Fibroblast of pulmonary artery (primary cell): ENCODE data around the gene FAM170B.

Source experiments
- DNase-seq: peaks from one replicate; pipeline ENCODE4 v3.0.0-alpha.2; 2010; ENCODE audit warnings: low read depth
- H3K4me3 ChIP-seq: replicated peaks from 2 replicates; pipeline ENCODE4 v1.5.1; 2011; ENCODE audit warnings: low read depth, mild to moderate bottlenecking, control low read depth, low read length, moderate library complexity
- TF ChIP-seq, protein P1 (sequence below): IDR thresholded peaks from 2 replicates; pipeline ENCODE4 v1.5.1; 2011; ENCODE audit warnings: mild to moderate bottlenecking, control low read depth, low read length, inconsistent platforms; ENCODE audit errors: missing control alignments

Gene FAM170B

DNA sequence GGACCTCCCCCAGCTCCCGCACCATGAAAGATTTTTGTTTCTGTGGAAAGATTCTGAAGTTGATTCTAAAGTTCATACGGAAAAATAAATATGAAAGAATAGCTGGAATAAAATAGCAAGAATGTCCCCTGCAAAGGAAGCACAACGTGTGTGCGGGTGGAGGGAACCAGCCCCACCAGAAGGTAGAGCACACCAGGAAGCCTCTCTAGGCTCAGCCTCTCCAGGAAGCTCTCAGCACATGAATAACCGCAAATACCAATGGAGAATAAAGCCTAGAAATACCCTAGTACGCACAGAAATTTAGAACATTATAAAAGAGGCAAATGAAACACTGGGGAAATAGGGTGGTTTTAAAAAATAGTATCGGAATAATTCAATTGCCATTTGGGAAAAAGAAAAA lies 24.6 kb upstream of the FAM170B start:
- TF ChIP-seq, protein P1, sequence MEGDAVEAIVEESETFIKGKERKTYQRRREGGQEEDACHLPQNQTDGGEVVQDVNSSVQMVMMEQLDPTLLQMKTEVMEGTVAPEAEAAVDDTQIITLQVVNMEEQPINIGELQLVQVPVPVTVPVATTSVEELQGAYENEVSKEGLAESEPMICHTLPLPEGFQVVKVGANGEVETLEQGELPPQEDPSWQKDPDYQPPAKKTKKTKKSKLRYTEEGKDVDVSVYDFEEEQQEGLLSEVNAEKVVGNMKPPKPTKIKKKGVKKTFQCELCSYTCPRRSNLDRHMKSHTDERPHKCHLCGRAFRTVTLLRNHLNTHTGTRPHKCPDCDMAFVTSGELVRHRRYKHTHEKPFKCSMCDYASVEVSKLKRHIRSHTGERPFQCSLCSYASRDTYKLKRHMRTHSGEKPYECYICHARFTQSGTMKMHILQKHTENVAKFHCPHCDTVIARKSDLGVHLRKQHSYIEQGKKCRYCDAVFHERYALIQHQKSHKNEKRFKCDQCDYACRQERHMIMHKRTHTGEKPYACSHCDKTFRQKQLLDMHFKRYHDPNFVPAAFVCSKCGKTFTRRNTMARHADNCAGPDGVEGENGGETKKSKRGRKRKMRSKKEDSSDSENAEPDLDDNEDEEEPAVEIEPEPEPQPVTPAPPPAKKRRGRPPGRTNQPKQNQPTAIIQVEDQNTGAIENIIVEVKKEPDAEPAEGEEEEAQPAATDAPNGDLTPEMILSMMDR = no peak
- no peak for DNase-seq
- no peak overlapping the region for H3K4me3 ChIP-seq

DNA sequence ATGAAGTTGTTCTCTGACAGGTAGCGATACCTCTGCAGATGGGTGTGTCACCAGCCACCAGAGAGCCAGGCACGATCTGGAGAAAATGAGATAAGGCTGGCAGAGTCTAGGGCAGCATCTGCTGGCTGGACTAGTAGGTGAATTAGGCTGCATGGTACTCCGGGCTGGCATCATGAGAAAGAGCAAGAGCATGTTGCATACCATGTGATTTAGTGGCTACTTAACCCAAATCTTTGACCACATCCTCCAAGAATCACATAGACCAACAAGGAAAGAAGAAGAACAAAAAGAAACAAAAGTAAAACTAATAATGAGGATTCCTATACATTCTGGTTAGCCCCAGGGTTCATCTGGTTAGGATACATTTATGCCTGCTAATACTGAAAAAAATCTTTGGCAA lies 23.4 kb upstream of the FAM170B start:
- no peak for DNase-seq
- TF ChIP-seq, protein P1 = no peak
- H3K4me3 ChIP-seq = no peak overlapping the region

DNA sequence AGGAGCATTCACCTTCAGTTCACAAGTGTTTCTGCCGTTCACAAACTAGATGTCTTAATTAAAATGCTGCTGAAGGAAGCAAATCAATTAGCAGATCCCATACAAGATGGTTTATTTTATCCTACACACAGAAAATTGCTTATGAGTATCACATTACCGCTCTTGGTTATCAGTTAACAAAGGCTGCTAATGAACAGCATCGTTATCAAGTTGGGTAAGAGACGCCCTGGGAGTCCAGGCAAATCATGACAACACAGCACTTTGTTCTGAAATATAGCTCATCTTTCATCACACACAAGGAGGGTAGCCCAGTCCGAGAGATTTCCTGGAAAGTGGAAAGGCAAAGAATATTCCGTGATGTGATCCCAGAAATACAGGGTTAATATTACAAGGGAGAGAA lies 20.8 kb upstream of the FAM170B start:
- TF ChIP-seq, protein P1 = no peak
- no peak for DNase-seq
- no peak overlapping the region for H3K4me3 ChIP-seq

DNA sequence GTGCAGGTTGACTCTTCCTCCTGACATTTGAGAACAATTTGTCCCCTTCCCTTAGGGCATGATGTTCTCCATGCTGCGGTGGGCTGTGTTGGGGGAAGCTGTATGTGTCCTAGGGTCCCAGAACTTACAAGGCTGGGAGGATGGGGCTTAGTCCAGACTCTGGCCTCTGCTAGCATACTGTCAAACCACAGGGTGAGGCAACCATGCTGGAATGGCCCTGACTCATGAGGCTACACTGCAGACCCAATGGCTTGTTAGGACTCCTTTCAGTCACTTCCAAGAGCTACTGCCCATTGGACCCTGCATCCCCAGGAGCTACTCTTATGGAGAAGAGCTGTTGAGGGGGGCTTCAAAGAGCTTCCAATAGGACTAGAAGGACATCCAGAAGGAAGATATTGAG lies 20.1 kb upstream of the FAM170B start:
- TF ChIP-seq, protein P1 = no peak
- no peak overlapping the region for H3K4me3 ChIP-seq
- no peak for DNase-seq

DNA sequence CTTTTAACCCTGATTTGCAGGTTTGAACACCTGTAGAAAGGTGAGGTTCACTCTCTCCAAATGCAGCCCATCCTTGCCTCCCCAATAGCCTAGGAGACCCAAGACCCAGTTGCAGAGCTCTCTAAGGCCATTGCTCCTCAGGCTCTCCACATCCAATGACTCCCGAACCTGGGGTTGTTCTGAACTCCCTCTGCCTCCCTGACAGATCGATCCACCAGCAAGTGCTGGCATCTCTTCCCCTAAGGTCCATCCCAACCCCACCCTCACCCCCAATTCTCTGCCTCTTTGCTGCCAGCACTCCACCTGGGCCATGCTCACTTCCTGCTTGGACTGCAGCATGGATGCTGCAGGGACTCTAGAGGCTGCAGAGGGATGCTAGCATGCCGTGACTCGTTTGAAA lies 19.3 kb upstream of the FAM170B start:
- TF ChIP-seq, protein P1 = no peak
- DNase-seq = no peak
- no peak overlapping the region for H3K4me3 ChIP-seq

DNA sequence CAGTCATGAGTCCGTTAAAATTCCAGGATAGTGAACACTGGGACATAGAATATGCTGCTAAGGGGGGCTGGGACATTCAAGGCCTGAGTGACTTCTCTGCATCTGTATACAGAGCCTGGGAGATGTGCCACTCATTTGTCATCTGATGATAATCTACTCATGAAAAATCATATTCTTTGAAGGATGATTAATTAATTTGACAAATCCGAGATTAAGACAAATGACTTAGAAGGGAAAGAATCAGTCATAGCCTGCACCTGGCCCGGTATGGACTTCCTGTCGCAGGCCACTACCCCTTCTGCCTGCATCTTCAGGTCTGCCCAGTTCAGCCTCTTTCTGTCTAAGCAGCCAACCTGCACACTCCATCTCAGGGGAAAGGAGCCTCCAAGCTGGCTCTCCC lies 18.8 kb upstream of the FAM170B start:
- TF ChIP-seq, protein P1 = no peak
- no peak for DNase-seq
- no peak overlapping the region for H3K4me3 ChIP-seq

DNA sequence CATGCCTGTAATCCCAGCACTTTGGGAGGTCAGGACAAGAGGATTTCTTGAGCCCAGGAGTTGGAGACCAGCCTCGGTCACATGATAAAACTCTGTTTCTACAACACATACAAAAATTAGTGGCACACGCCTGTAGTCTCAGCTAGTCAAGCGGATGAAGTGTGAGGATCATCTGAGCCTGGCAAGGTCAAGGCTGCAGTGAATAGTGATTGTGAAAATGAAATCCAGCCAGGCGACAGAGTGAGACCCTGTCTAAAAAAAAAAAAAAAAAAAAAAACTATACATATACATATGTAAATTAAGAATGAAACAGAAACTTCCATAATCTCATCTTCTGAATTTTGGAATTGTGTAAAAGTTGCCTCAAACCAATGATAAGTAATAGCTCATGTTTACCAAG lies 18.2 kb upstream of the FAM170B start:
- no peak for DNase-seq

More for the DNA sequence above, 18.2 kb upstream of the FAM170B start:
- no peak overlapping the region for H3K4me3 ChIP-seq
- TF ChIP-seq, protein P1 = no peak
